GM12874 (cell line): ENCODE measurements around the gene CELF4.

Source experiments
- CTCF ChIP-seq: IDR thresholded peaks from 2 replicates; pipeline ENCODE4 v1.5.1; 2011; ENCODE audit warnings: low read depth, mild to moderate bottlenecking, control low read depth, low read length, moderate library complexity; ENCODE audit not compliant: insufficient read depth

The CELF4 gene

DNA sequence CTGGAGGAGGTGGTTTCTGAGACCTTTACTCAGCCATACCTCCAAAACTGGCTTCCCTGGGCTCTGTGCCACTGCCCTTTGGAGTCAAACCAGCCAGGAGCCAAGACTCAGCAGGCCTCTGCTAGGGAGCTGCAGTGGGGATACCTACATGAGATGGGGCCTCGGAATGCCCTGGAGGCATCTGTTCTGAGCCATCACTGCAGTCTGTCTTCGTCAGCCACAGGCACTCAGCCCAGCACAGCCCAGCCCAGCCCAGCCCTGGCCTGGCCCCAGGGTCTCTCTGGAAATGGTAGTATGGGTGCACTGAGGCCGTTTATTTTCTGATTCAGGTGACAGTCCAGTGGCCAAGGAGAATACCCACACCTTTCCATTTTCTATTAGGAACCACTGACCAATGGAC is 209.8 kb downstream of the CELF4 start:
- no peak for TF ChIP-seq CTCF

DNA sequence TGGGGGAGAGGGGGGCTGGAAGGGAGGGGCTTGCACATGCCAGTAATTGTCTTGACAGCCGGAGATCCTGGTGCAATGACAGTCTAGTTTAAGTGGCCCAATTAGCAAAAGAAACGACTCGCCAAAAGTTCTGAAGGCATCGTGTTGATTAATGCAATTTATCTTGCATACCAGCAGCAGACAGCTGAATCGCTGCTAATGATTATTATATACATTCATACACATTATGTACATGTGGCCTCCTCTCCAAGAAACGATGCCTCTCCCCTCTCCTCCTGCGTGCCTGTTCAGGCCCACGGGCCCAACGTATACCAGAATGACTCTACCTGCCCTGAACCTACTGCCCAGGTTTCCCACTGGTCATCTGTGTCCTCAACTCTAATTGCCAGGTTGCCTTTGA is 214.5 kb downstream of the CELF4 start:
- no peak for TF ChIP-seq CTCF

DNA sequence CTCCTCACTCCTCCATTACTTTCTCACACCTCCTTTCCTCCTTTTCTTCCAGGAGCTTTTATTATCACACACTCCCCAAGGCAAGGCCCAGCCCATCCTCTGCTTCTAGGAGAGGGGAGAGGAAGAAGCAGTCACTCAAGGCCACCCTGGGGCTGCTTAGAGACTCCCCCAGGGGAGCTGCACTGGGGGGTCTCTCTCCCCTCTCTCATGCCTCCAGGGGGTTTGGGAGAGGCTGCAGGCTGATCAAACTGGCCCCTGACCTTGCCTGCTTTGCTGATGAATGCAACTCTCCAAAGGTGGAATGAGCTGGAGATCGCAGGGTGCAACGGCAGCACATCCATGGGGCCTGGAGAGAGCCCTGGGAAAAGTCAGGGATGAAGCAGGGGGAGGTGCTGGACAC is 216.9 kb downstream of the CELF4 start:
- no peak for TF ChIP-seq CTCF

- TF ChIP-seq CTCF: no peak
Measured at GRCh38 chr18:37346048-37346447, 219.6 kb downstream of the CELF4 start.

DNA sequence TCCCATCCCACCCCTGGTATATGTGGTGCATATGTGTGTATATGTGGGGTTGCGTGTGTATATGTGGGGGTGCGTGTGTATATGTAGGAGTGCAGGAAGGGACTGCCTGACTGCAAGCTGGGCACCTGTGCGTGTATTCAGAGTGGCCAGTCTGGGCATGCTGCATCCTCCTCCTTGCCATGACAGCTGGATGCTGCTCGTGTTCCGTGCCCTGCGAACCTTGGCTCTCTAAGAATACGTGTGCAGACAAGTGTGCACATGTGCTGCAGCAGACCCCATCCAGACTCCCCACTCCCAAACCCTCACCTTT is 222.1 kb downstream of the CELF4 start:
- TF ChIP-seq CTCF: no peak

GRCh38 chr18:37341473-37342086 is 224.0 kb downstream of the CELF4 start:
- TF ChIP-seq CTCF: no peak

DNA sequence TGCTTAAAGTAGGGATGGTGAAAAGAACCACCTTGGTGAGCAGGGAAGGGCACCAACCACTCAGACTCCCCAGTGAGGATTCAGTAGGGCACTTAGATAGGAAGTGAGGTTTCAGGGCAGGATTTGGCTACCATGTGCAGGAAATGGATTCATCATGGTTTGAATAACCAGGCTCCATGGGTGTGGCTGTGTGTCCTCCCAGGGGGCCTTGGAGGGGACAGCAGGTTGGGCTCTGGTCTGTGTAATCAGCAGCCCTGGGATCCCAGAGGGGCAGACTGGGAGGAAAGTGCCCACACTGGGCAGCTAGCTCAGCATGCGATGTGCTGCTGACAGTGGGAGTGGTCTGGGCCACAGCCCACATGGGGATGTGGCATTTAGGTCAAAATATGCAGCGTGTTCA is 224.6 kb downstream of the CELF4 start:
- TF ChIP-seq CTCF: no peak
